Epithelial cell of proximal tubule (primary cell): ENCODE measurements around the gene FOXO1. TPM values are rescaled to one million over a fixed set of nuclear protein-coding genes. Genes with fewer than 3 reads are reported as not detected.

Experiments
- DNase-seq: peaks from one replicate; pipeline ENCODE4 v3.0.0-alpha.2; 2011; ENCODE audit warnings: low read depth
- H3K4me3 ChIP-seq: 2 replicates; pipeline ENCODE4 v1.5.1; 2011; ENCODE audit warnings: low read depth, mild to moderate bottlenecking, low read length
- CTCF ChIP-seq: conservative IDR thresholded peaks from 2 replicates; pipeline ENCODE4 v1.5.1; 2012; ENCODE audit warnings: low read depth, mild to moderate bottlenecking, low read length
- total RNA-seq: library from RNA; depleted of rRNA; stranded (reverse); fragments of >200 nt; gene quantifications from 2 replicates; pipeline ENCODE4 v1.2.3, GENCODE V29; 2015

The FOXO1 gene
- total RNA-seq, 1 donor from 2014 or later: 6.3 TPM

DNA sequence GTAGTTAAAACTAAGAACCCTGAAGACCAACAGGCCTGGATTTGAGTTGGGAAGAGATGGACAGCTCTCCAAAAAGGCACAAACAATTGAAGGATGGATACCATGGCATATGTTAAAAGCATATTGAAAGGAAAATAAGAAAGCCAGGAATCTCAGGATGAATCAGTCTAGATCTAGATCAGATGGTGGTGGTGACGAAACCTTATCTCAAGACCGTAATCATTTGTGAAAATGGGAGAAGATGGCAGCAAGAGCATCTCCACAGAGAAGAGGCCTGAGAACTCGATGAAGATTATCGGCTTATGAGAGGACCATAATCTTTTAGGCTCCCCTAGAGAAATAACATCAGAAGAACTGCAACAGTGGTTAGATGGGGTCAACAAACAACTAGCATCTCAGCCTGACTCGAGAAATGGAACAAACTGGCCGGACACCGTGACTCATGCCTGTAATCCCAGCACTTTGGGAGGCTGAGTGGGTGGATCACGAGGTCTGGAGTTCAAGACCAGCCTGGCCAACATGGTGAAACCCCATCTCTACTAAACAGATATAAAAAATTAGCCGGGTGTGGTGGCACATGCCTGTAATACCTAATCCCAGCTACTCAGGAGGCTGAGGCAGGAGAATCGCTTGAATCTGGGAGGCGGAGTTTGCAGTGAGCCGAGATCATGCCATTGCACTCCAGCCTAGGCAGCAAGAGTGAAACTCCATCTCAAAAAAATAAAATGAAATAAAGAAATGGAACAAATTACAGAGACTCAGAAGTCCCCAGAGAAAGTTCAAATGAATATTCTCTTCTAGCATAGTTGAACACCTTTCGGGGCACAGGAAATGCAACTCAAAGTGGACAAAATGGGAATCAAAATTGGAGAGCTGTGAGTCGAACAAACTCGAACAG is 47.6 kb downstream of the FOXO1 start:
- DNase-seq: no peak
- TF ChIP-seq CTCF: no peak
- H3K4me3 ChIP-seq: no peak overlapping the region

GRCh38 chr13:40617801-40618356 is 48.6 kb downstream of the FOXO1 start:
- no peak overlapping the region for H3K4me3 ChIP-seq
- no peak for DNase-seq
- TF ChIP-seq CTCF: no peak

DNA sequence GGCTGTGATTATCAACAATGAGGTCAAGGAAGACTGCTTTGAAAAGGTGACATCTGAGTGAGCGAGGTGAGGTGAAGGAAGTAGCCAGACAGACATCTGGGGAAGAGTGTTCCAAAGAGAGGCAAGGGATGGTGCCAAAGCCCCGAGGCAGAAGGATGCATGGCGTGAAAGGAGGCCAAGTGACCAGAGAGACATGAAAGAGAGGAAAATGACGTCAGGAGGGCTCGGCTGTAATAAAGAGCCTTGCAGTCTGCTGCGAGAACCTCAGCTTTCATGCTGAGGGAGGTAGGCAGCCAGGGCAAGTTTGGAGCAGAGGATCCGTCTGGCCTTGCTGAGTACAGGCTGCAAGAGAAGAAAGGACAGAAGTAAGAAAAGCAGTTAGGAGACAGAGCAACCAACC is 50.8 kb downstream of the FOXO1 start:
- DNase-seq: no peak
- TF ChIP-seq CTCF: no peak
- H3K4me3 ChIP-seq: no peak overlapping the region

DNA sequence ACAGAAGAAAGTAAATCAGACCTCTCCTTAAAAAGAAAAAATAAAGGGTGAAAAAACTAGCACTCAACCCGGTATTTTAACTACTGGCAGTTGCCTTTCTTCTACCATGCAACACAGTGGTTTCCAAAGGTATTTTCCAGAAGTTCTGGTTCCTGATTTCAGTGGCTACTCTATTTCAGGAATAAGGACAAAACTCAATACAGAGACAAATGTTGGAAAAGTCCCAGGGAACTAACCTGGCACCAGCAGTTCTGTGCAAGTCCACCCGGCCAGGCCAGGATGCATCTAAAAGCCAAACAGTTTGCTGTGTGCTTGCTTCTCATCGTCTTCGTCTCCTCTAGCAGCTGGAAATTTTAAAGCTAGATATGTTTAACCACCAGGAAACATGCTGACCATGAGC is 52.5 kb downstream of the FOXO1 start:
- no peak for DNase-seq
- no peak for TF ChIP-seq CTCF
- H3K4me3 ChIP-seq: no peak overlapping the region

DNA sequence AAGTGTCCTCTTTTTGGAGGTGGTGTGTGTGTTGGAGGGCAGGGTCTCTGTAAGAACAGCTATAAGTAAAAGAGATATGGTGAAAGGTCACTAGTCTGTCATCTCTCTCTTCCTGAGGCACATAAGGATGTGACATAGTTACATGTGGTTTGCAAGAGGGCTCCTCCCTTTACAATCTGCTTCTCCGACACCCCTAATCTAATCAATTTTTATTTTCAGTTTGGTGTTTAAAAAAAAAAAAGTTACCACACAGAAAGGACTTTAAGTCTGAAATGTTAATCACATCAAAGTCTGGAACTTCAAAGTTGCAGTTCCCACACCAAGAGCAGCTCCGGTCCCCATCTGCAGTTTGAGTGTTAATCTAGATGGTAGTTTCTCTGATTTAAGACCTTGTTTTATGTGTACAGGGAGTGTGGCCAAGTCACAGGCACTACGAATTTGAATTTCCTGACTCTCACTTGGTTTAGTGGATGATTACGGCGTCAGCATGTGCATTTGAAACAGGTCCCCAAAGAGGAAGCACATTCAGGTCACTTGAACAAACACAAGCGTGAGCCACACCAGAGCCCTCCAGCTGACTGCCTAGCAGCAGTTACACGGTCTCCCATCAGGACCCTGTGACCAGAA is 53.1 kb downstream of the FOXO1 start:
- DNase-seq: no peak
- no peak overlapping the region for H3K4me3 ChIP-seq
- TF ChIP-seq CTCF: no peak

- no peak for TF ChIP-seq CTCF
- no peak overlapping the region for H3K4me3 ChIP-seq
- no peak for DNase-seq
These were observed 54.4 kb downstream of the FOXO1 start for GRCh38 chr13:40612041-40612440.

DNA sequence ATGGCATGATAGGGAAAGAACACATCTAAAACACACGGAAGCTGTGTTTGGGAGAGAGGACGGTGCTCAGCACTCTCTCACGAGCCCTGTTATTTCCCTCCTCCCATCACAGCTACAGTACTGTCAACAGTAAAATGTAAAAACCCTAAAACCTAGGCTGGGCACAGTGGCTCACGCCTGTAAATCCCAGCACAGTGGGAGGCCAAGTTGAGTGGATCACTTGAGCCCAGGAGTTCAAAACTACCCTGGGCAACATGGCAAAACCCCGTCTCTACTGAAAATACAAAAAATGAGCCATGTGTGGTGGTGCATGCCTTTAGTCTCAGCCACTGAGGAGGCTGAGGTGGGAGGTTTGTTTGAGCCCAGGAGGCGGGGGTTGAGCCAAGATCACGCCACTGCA is 54.8 kb downstream of the FOXO1 start:
- TF ChIP-seq CTCF: no peak
- H3K4me3 ChIP-seq: no peak overlapping the region
- DNase-seq: no peak
